GM12878 (cell line): ENCODE results near the gene ULBP3. TPM values are rescaled to one million over a fixed set of nuclear protein-coding genes. Genes with fewer than 3 reads are reported as not detected.
"Not testable (repeated sequence)": the region's sequence is repeated elsewhere in the genome, so short reads cannot be mapped to it uniquely, and the experiment has no call there.

ENCODE experiments used
- ATAC-seq: fragments of 200-7000 bp; cut with Tn5 transposase; 3 replicates; pipeline ENCODE4 v1.9.1; 2020; ENCODE audit warnings: mild to moderate bottlenecking, moderate library complexity
- BruUV-seq: library from RNA; stranded (reverse); fragments of 400-500 nt; replicated peaks from 2 replicates; lab custom pipeline; 2021; lab: Mats Ljungman, UMichigan
- CTCF ChIA-PET: fragments of 300-600 bp; sonication (Branson Sonifier 250); formaldehyde crosslinking; extraction: SDS; loops from one replicate; lab custom pipeline; 2021; ENCODE audit warnings: inconsistent platforms; lab: Yijun Ruan, JAX
- POLR2A ChIA-PET: fragments of 350-600 bp; formaldehyde crosslinking; extraction: SDS; loops from one replicate; lab custom pipeline; 2021; ENCODE audit warnings: inconsistent platforms; lab: Charles Lee
- RAD21 ChIA-PET: fragments of 300-600 bp; sonication (Branson Sonifier 250); formaldehyde crosslinking; loops from one replicate; lab custom pipeline; 2023; ENCODE audit warnings: antibody characterized with exemption; ENCODE audit not compliant: unreplicated experiment; lab: Charles Lee
- SMC1A ChIA-PET: fragments of 300-600 bp; sonication (Branson Sonifier 250); formaldehyde crosslinking; loops from one replicate; lab custom pipeline; 2023; ENCODE audit not compliant: unreplicated experiment, uncharacterized antibody; lab: Charles Lee
- DNase-seq: peaks from one replicate; pipeline ENCODE4 v3.0.0-alpha.2; 2011; ENCODE audit warnings: low read depth, low spot score
- FAIRE-seq: peaks from 3 replicates; lab custom pipeline; 2011; peaks lifted over from hg19 to GRCh38; lab: Jason Lieb, UNC
- H2AFZ ChIP-seq: 2 replicates; pipeline ENCODE4 v1.6.0; 2011; ENCODE audit warnings: low read depth, low read length, control low read depth; ENCODE audit not compliant: control insufficient read depth
- H3K27ac ChIP-seq: 2 replicates; pipeline ENCODE4 v1.5.1; 2011; ENCODE audit warnings: control low read depth; ENCODE audit not compliant: control insufficient read depth, insufficient read depth
- H3K27me3 ChIP-seq, 2 experiments: replicated peaks in 1 of 2; 2 replicates each; pipeline versions ENCODE4 v1.6.0 to v1.6.1; 2011; ENCODE audit warnings: low read length in 1 of 2; ENCODE audit not compliant: control insufficient read depth in 2 of 2, insufficient read depth in 2 of 2
- H3K36me3 ChIP-seq, 2 experiments: 2 replicates each; pipeline ENCODE4 v1.5.1; 2011; ENCODE audit warnings: low read length in 1 of 2; ENCODE audit not compliant: control insufficient read depth in 2 of 2, insufficient read depth in 2 of 2
- H3K4me1 ChIP-seq: 2 replicates; pipeline ENCODE4 v1.6.1; 2011; ENCODE audit warnings: mild to moderate bottlenecking, low read length, moderate library complexity, mixed read lengths; ENCODE audit not compliant: control insufficient read depth, insufficient read depth
- H3K4me2 ChIP-seq: 2 replicates; pipeline ENCODE4 v1.6.0; 2011; ENCODE audit warnings: control low read depth; ENCODE audit not compliant: control insufficient read depth, insufficient read depth
- H3K4me3 ChIP-seq: fragments of 200-600 bp; sonication (generic); 2 replicates; pipeline ENCODE4 v1.5.1; 2016
- H3K79me2 ChIP-seq: 2 replicates; pipeline ENCODE4 v1.6.0; 2011; ENCODE audit warnings: low read length; ENCODE audit not compliant: control insufficient read depth, insufficient read depth
- H3K9ac ChIP-seq: 2 replicates; pipeline ENCODE4 v1.8.0; 2011; ENCODE audit warnings: low read length, control low read depth, mixed read lengths; ENCODE audit not compliant: control insufficient read depth, insufficient read depth
- H3K9me3 ChIP-seq: replicated peaks from 3 replicates; pipeline ENCODE4 v1.5.1; 2011; ENCODE audit warnings: mild to moderate bottlenecking, low read length; ENCODE audit not compliant: control insufficient read depth, insufficient read depth
- H4K20me1 ChIP-seq: 2 replicates; pipeline ENCODE4 v1.6.0; 2011; ENCODE audit not compliant: control insufficient read depth, insufficient read depth
- RAD21 ChIP-seq: IDR thresholded peaks from 2 replicates; pipeline ENCODE4 v1.6.1; 2011; ENCODE audit warnings: mild to moderate bottlenecking, low read depth, low read length, moderate library complexity; ENCODE audit not compliant: insufficient read depth
- RUNX3 ChIP-seq: IDR thresholded peaks from 2 replicates; pipeline ENCODE4 v1.6.1; 2012; ENCODE audit warnings: low read length, inconsistent platforms
- WGBS: methylation state at CpG from one replicate; pipeline ENCODE4 v1.1.6; 2016; ENCODE audit warnings: low lambda C conversion rate; ENCODE audit not compliant: insufficient replicate concordance, insufficient coverage; ENCODE audit errors: missing lambda C conversion rate; 5-methylcytosine and 5-hydroxymethylcytosine counted together
- in situ Hi-C: fragments of 300-500 bp; cut with MboI; formaldehyde crosslinking; loops from 9 replicates; pipeline ENCODE4 v1.14.3; 2018; ENCODE audit warnings: mixed read lengths
- intact Hi-C: fragments of 100-400 bp; cut with micrococcal nuclease; formaldehyde crosslinking; loops from one replicate; pipeline ENCODE4 v1.14.2; 2022; ENCODE audit not compliant: unreplicated experiment
- polyA plus RNA-seq, 11 experiments: library from polyadenylated mRNA; depleted of rRNA in 4 of 11; unstranded in 6 of 11; stranded (reverse) in 5 of 11; fragments of >200 nt; fragmentation: Nextera tagmentation in 4 of 11; fragmentation: Illumina TruSeq in 1 of 11; extraction: Ambion mirVana in 4 of 11; extraction: Trizol in 1 of 11; gene quantifications; 1 replicate in 1 of 11; 2 replicates in 10 of 11; pipeline versions ENCODE4 v1.2.1 to v1.2.3, GENCODE V29; 2011 to 2016; ENCODE audit warnings: inconsistent platforms in 2 of 11, missing spikeins in 2 of 11, low read depth in 1 of 11
- total RNA-seq, 4 experiments: library from RNA; depleted of rRNA in 3 of 4; stranded (reverse); fragments of >200 nt in 3 of 4; fragmentation: Illumina TruSeq in 1 of 4; extraction: Trizol in 1 of 4; gene quantifications; 2 replicates each; pipeline versions ENCODE4 v1.2.1 to v1.2.3, GENCODE V29; 2013 to 2021
- TF ChIP-seq, protein P1 (sequence below), 3 experiments: IDR thresholded peaks in 2 of 3; conservative IDR thresholded peaks in 1 of 3; 2 replicates each; pipeline ENCODE4 v1.5.1; 2011; ENCODE audit warnings: low read depth in 3 of 3, low read length in 3 of 3, mild to moderate bottlenecking in 3 of 3, control low read depth in 2 of 3, moderate library complexity in 2 of 3, inconsistent platforms in 1 of 3, mixed read lengths in 1 of 3; ENCODE audit not compliant: control insufficient read depth in 2 of 3, insufficient read depth in 1 of 3; ENCODE audit errors: extremely low read depth in 1 of 3

Gene ULBP3
- total and polyA plus RNA-seq, 10 of the 15 experiments (the other 5 are each of a cell fraction or from before 2014, with no cell fraction given): 0.08 to 0.16 TPM; not detected in 8

DNA sequence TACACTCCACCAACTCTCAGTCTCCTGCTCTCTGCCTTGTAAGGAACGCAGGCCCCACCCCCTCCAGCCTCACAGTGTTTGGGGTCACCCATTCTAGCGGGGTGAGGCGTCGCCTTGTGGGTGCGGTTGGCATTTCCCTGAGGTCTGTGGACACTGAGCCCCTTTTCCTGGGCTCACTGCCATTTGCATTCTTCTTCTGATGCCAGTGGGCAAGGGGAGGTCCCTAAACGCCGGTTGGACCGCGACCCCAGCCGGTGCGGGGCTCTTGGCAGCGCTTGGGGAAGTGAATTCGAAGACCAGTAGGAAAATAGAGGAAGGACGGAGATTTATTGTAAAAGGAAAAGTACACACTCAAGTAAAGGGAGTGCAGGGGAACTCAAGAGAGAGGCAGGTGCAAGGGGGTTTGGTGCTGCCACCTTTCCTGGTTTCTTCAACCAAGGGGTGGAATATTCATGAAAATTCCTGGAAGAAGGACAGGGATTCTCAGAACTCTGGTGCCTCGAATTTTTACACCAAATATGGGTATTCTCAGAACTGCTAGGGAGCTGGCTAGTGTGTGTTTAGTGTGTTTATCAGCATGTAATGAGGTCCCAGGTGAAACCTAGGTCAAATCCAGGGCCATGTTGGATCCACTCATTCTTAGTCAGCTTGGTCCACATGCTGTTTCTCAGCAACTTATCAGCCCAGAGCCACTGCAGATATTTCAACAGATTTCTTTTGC is 53.5 kb downstream of the ULBP3 start:
- intact Hi-C loops (loop anchor here (10.0 kb wide), 1 partner anchor 291 kb away; no protein-coding TSS in a partner anchor), in situ Hi-C loops (loop anchor here (10.0 kb wide), 1 partner anchor 171 kb away; no protein-coding TSS in a partner anchor)
- H3K27ac ChIP-seq, H2AFZ ChIP-seq, DNase-seq, H3K4me3 ChIP-seq, H3K27me3 ChIP-seq, H4K20me1 ChIP-seq, H3K9ac ChIP-seq, RAD21 ChIA-PET, CTCF ChIA-PET, H3K4me1 ChIP-seq, POLR2A ChIA-PET, H3K79me2 ChIP-seq, H3K36me3 ChIP-seq, SMC1A ChIA-PET, H3K9me3 ChIP-seq, BruUV-seq, H3K4me2 ChIP-seq, FAIRE-seq: not testable (repeated sequence)
- WGBS: 2% methylated on average over 15 of the region's 15 CpGs
- TF ChIP-seq RAD21: 0 out of 2 replicates have a peak, but pooled peaks have one; percentile 18
- TF ChIP-seq RUNX3: 0 out of 2 replicates have a peak, but pooled peaks have one; percentile 12
- TF ChIP-seq, protein P1, sequence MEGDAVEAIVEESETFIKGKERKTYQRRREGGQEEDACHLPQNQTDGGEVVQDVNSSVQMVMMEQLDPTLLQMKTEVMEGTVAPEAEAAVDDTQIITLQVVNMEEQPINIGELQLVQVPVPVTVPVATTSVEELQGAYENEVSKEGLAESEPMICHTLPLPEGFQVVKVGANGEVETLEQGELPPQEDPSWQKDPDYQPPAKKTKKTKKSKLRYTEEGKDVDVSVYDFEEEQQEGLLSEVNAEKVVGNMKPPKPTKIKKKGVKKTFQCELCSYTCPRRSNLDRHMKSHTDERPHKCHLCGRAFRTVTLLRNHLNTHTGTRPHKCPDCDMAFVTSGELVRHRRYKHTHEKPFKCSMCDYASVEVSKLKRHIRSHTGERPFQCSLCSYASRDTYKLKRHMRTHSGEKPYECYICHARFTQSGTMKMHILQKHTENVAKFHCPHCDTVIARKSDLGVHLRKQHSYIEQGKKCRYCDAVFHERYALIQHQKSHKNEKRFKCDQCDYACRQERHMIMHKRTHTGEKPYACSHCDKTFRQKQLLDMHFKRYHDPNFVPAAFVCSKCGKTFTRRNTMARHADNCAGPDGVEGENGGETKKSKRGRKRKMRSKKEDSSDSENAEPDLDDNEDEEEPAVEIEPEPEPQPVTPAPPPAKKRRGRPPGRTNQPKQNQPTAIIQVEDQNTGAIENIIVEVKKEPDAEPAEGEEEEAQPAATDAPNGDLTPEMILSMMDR (IDR thresholded peaks at IDR 0.05 in 2 of 3, conservative IDR thresholded peaks at IDR 0.05 in 1 of 3; ENCODE audit: control insufficient read depth in 2 of 3, extremely low read depth in 1 of 3, insufficient read depth in 1 of 3, low read depth in 3 of 3, low read length in 3 of 3): 0 out of 6 replicates have a peak, but pooled peaks of 1 of the 3 experiments have one; percentile 12
- ATAC-seq: peak; percentile 70

DNA sequence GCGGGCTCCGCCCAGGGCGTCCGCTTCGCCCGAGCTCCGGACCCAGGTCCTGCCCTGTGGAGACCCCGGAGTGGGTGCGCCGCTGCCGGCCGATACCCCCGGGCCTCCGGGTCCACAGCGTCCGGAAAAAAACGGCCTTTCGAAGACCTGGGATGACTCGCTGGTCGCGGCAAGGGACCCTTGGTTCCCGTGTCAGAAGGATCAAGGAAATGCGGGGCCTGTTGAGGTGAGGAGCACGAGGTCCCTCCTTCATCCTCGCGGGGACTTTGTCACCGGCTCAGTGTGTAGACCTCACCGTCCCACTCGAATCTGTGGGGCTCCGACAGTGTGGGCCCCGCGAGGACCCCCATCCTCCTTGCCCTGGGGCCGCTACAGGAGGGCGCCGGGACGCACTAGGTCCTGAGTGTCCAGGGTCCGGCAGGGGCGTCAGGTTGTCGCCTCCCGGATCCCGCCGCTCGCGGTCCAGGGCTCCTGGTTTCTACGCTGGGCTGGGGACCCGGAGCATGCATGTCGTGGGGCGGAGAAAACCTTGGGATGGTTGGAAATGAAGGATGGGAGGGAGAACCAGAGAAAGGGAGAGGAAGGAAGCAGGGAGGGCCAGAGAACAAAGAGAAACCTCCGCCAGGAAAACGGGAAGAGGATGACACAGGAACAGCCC is 54.2 kb downstream of the ULBP3 start:
- intact Hi-C loops (loop anchor here (10.0 kb wide), 1 partner anchor 290 kb away; no protein-coding TSS in a partner anchor), in situ Hi-C loops (loop anchor here (10.0 kb wide), 1 partner anchor 170 kb away; no protein-coding TSS in a partner anchor)
- H4K20me1 ChIP-seq, H3K9ac ChIP-seq, SMC1A ChIA-PET, CTCF ChIA-PET, DNase-seq, RAD21 ChIA-PET, POLR2A ChIA-PET, H2AFZ ChIP-seq, BruUV-seq, H3K9me3 ChIP-seq, H3K4me1 ChIP-seq, H3K27ac ChIP-seq, H3K79me2 ChIP-seq, H3K36me3 ChIP-seq, FAIRE-seq, H3K4me2 ChIP-seq, ATAC-seq, H3K27me3 ChIP-seq, H3K4me3 ChIP-seq: not testable (repeated sequence)
- WGBS: 0% methylated on average over 16 of the region's 50 CpGs
